ENCODE data around the gene TRIM54.

GRCh38 chr2:27263287-27264252 is 18.7 kb upstream of the TRIM54 start:
- TF ChIP-seq CTCF (conservative IDR thresholded peaks at IDR 0.05; ENCODE audit: low read depth, low read length) = no peak
- TF ChIP-seq EZH2 (IDR thresholded peaks at IDR 0.05; ENCODE audit: borderline replicate concordance, low read depth, low read length, poor library complexity, severe bottlenecking) = no peak

All from A673 (cell line).